HS-5 (cell line): Measurements from ENCODE around the gene SPNS1.
"Not testable (repeated sequence)": the region's sequence is repeated elsewhere in the genome, so short reads cannot be mapped to it uniquely, and the experiment has no call there.

Experiments
- DNase-seq: peaks from one replicate; pipeline ENCODE4 v3.0.0-alpha.2; 2012; ENCODE audit warnings: low read depth

Gene SPNS1

DNA sequence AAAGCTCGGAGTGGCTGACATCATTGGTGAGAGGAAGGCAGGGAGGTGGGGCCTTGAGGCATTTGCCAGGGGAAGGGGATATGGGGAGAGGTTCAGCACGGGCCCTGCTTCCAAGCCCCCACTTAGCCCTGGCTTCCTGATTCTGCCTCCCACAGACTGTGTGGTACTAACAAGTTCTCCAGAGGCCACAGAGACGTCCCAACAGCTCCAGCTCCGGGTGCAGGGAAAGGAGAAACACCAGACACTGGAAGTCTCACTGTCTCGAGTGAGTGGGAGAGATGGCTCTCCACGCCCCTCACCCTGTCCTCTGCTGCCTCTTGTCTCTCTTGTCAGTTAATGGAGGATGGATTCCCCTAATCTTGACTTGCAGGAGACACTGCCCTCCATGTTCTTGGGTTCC, 15.7 kb upstream of the SPNS1 start:
- no peak for DNase-seq

DNA sequence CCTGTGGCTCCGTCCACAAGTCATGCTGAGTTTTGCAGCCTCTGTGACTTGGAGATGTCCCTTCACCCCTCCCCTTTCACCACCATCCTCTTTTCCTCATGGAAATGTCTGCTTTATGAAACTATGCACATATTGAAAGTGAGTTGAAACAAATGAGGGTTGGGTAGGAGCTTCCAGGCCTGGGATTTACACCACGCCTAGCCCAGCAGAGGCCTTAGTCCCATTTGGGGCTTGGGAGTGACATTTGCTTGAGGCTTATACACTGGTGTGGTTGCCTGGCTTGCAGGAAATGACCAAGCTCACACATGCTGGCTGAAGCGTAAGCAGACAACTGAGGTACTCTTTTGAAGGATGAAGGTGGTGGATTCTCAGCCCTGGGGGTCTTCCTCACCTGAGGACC, 10.5 kb upstream of the SPNS1 start:
- DNase-seq = no peak

DNA sequence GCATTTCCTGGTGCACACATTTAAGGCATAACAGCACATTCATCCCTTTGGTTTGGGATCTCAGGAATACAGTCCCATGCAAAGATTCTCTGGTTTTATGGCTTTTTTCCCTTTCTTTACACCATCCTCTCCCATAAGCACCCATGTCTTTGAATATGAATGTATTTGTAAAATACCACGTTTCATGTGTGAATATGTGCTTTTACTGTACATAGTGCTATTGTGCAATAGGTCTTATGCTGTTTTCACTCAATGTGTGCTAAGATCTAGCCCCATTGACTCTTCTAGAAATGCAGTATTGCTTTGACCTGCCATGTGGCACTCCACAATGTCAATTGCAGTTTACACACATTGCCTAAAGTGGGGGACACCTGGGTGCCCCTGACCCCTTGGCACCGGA, 10.1 kb upstream of the SPNS1 start:
- DNase-seq = no peak

DNA sequence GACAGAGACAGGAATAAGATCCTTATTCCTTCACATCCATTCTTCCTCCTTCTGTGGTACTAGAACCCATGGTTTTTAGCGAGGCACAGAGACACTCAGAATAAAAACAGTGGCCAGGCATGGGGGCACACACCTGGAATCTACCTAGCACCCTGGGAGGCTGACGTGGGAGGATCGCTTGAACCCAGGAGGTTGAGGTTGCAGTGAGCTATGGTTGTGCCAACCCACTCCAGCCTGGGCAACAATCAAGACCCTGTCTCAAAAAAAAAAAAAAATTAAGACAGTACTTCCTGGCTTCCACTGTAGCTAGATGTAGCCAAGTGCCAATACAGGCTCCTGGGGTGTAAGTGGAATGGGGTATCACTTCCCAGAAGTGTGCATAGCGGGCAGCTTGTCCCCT, 7.4 kb upstream of the SPNS1 start:
- no peak for DNase-seq

DNA sequence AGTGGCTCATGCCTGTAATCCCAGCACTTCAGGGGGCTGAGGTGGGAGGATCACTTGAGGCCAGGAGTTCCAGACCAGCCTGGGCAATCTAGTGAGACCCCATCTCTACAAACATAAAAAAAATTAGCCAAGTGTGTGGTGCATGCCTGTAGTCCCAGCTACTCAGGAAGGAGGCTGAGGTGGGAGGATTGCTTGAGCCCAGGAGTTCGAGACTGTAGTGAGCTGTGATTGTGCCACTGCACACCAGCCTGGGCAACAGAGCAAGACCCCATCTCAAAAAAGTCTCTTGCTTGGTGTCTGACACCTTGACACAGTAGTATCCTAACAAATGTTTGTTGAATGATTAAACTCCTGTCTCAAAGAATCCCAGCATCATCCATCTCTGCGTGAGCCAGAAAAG, 4.9 kb upstream of the SPNS1 start:
- not testable (repeated sequence) for DNase-seq

DNA sequence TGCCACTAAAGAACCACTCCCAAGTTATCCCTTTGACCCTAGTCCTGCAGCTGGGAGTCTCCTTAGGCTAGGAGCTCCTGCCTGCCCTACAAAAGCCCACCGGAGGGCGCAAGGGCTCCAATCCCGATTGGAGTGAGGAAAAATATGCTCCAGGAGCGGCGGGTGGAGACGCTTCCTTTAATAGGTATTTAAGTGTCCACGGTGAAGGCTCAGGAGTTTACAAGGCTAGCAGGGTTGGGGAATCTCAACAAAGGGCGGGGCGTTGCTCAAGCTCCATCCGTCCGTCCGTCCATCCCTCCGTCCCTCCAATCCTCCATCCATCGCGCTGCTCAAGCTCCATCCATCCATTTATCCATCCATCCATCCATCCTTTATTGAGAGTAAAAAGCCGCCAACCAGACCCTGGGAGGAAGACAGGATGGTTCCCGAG, 556 bp upstream of the SPNS1 start:
- DNase-seq = peak; percentile 16

DNA sequence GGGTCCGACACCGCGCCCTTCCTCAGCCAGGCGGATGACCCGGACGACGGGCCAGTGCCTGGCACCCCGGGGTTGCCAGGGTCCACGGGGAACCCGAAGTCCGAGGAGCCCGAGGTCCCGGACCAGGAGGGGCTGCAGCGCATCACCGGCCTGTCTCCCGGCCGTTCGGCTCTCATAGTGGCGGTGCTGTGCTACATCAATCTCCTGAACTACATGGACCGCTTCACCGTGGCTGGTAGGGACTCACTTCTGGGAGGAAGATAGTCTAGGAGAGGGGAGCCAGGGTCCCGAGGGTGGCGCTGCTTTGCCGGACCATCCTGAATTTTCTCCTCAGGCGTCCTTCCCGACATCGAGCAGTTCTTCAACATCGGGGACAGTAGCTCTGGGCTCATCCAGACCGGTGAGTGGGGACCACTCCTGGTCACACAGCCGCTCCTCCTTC, 601 bp downstream of the SPNS1 start:
- DNase-seq = no peak

DNA sequence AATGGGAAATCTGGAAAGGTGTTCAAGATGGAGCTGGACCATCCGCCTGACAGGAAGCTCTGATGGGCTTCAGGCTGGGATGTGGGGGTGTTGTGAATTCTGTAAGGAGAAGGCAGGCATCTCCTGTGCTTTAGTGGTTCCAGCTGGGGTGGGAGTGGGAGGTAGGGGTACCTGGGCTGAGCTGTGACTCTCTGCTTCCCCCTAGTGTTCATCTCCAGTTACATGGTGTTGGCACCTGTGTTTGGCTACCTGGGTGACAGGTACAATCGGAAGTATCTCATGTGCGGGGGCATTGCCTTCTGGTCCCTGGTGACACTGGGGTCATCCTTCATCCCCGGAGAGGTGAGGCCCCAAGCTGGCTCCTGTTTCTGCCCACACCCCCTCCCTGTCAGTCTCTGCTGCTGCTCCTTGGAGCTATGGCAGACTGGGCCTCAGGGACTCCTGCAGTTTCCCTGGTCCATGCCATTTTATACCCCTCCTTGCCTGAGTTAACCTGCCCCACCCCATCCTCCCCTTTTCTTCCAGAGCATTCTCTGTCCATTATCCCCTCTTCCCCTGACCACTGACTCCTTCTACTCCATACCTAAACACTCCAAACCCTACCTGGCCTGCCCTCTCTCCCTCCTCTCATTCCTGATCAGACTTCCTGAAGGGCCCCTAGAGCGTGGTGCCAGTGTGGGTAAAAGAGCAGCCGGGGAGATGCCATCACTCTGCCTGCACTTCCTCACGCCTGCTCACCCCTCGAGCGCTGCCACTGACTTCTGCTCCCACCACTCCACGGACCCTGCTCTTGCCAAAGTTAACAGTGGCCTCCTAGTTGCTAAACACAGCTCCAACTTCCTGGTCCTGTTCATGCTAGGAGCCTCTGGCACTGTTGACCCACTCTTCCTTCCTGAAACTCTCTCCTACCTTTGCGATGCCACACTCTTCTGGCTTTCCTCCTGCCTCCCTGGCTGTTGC, 3.4 kb downstream of the SPNS1 start:
- DNase-seq = no peak

DNA sequence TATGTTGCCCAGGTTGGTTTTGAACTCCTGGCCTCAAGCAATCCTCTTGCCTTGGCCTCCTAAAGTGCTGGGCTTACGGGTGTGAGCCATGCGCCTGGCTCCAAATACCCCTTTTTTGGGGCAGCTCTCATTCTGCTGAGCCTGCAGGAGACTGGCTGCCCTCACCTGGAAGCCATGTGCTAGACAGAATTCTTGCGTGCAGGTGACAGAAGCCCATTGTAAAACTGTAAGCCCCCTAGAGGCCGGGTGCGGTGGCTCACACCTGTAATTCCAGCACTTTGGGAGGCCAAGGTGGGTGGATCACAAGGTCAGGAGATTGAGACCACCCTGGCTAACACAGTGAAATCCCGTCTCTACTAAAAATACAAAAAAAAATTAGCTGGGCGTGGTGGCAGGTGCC, 5.8 kb downstream of the SPNS1 start:
- DNase-seq = not testable (repeated sequence)

DNA sequence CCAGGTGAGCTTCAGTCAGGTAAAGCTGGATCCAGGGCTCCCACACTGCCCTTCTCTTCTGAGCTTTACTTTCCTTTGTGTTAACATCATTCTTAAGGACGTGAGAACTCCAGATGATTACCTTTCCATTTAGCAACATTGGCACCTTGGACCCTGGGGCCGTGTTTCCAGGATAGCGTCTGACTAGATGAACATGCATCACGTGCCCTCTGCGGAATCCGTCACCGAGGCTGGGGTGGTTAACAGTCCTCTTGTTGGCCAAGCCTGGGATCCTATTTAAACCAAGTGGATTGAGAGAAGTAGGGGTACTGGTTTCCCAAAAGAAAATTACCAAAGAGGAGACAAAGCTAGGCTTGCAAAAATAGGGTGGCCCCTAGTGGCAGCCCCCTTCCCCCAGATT, 6.4 kb downstream of the SPNS1 start:
- DNase-seq = no peak

DNA sequence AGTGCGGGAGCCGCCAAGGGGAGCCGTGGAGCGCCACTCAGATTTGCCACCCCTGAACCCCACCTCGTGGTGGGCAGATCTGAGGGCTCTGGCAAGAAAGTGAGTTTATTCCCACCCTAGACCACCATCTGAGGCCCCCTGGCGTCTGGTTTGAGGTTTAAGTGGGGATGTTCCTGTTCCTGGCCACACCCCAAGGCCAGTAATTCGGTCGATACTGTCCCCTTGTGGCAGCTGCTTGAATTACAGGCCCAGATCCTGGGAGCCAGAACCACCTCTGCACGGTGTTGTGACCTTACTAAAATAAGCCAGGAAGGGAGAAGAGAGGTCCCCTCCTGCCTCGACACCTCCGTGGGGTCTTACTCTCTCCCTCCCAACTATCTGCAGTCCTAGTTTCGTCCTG, 6.9 kb downstream of the SPNS1 start:
- no peak for DNase-seq

DNA sequence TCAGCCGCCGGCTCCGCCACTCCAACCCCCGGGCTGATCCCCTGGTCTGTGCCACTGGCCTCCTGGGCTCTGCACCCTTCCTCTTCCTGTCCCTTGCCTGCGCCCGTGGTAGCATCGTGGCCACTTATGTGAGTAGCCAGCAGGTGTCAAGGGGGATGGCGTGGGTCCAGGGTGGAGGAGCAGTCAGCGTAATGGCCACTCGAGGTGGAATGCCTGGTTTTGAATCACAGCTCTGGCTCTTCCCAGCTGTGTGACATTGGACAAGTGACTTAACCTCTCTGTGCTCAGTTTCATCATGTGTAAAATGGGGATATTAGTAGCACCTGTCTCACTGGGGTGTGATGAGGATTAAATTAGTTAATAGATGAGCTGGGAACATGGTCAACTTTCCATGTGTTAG, 7.8 kb downstream of the SPNS1 start:
- no peak for DNase-seq

DNA sequence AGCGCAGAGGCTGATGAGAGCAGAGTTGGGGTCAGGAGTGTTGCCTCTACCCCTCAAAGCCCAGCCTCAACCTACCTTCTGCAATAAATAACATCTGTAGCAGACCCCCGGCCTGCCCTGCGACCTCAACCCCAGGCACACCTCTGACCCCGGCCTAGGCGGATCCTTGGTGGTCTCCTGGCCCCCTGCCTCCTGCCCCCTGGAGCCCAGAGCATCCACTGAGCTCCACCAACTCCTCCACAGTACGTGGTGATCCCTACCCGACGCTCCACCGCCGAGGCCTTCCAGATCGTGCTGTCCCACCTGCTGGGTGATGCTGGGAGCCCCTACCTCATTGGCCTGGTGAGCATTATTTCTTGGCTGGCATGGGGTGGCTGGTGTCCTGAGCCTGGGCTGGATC, 8.4 kb downstream of the SPNS1 start:
- DNase-seq = no peak

DNA sequence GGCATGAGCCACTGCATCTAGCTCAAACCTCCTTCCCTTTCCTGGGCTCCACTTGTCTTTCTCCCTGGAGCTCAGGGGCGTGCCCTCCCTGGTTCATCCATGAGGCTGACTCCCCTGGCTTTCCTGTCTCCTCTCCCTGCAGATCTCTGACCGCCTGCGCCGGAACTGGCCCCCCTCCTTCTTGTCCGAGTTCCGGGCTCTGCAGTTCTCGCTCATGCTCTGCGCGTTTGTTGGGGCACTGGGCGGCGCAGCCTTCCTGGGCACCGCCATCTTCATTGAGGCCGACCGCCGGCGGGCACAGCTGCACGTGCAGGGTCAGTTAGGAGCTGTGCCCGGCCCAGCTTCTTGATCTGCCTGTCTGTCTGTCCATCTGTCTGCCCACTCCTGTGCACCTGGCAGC, 9.1 kb downstream of the SPNS1 start:
- no peak for DNase-seq

DNA sequence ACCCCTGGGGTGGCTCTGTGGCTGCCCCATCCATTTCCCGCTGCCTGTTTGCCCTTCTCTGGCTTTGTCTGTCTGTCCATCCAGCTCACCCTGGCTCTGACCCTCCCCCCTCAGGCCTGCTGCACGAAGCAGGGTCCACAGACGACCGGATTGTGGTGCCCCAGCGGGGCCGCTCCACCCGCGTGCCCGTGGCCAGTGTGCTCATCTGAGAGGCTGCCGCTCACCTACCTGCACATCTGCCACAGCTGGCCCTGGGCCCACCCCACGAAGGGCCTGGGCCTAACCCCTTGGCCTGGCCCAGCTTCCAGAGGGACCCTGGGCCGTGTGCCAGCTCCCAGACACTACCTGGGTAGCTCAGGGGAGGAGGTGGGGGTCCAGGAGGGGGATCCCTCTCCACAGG, 9.5 kb downstream of the SPNS1 start:
- no peak for DNase-seq

DNA sequence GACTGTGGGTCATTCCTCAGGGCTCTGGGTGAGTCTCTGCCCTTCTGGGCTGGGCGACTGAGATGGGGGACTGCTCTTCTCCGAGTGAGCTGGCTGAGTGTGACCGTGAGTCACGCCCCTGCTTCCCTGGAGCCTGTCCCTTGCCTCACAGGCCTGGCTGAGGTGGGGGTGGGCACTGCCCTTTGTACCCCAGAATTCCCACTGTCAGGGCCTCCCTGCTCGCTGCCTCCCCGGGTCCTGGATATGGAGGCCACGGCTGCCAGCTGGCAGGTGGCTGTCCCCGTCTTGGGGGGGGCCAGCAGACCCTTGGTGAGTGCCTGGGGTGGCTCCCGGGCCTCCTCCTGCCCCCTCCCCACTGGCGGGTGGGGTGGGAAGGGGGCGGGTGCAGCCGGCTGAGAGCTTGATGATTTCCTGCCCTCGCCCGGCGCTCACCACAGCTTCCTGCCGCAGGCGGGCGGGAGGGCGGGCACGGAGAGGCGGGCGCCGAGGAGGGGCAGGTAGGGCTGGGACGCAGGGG, 10.1 kb downstream of the SPNS1 start, which contains the start of gene LAT:
Gene LAT (plus strand): TSS at position 434 of the 517 bp plus-strand sequence. CDS start 366 bp downstream, outside the sequence.
- DNase-seq = no peak

DNA sequence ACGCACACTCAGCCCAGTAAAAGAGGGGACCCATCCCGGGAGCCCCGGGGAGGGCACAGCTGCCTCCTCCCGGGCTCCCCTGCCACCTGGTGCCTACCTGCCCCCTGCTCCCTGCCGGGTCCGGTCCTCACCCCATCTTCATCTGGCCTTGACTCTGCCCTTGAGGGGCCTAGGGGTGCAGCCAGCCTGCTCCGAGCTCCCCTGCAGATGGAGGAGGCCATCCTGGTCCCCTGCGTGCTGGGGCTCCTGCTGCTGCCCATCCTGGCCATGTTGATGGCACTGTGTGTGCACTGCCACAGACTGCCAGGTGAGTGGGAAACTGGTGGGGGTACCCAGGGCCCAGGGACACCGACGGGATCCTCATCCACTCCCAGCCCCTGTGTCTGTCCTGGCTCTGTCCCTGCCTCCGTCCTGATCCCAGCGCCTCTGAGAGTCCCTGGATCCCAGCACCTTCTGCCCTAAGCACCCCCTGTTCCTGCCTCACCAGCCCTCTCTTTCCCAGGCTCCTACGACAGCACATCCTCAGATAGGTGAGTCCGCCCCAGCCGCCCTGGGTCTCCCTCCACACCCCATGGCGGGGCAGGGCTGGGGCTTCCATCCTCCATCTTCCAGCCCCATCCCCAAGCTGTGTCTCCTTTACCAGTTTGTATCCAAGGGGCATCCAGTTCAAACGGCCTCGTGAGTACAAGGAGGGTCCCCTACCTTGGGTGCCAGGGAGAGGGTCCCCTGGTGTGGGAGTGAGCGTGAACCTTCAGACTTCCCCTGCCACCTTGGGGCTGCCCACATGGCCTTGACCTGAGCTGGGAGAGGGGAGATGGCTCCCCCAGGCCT, 10.8 kb downstream of the SPNS1 start:
- DNase-seq = no peak

DNA sequence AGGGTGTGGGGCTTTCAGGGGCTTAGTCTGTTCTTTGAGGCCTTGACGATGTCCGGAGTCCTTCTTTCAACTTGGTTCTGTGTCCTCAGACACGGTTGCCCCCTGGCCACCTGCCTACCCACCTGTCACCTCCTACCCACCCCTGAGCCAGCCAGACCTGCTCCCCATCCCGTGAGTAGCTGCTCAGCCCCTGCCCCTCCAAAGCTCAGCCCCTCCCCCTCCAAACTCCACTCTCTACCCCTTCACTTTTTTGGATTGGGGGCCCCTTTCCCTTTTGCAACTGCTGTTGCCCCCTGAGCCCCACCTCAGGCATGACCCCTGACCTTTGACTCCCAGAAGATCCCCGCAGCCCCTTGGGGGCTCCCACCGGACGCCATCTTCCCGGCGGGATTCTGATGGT, 11.5 kb downstream of the SPNS1 start:
- DNase-seq = no peak

DNA sequence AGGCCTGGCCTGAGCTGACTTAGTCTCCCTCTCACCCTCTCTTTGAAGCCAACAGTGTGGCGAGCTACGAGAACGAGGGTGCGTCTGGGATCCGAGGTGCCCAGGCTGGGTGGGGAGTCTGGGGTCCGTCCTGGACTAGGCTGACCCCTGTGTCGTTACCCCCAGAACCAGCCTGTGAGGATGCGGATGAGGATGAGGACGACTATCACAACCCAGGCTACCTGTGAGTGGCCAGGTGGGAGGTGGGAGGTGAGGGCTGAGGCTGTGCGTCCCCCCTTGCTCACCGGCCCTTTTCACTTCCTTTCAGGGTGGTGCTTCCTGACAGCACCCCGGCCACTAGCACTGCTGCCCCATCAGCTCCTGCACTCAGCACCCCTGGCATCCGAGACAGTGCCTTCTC, 11.9 kb downstream of the SPNS1 start:
- DNase-seq = no peak

DNA sequence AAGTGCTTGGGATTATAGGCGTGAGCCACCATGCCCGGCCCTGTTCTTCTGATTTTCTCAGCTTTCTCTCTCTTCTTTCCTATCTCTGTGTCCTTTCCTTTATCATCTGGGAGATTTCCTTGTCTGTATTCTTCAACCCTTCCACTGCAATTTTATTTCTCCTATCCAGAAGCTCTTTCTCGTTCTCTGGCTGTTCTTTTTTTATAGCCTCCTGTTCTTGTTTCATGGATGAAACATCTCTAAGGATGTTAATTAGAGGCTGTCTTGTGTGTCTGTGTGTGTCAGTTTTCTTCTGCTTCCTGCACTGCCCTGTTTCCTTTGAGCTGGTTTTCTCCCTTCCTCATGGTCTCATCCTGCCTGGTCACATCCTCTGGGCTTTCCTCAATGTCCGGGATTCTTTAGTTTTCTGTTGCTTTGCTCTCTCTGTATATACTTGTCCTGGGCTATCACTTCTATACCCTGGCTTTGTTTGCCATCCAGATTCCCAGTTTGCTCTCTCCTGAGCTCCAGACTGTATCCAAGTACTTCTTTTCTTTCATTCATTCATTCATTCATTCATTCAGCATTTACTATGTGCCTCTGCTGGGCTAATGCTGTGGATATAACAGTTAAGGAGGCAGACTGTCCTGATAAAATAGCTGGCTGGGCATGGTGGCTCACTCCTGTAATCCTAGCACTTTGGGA, 12.7 kb downstream of the SPNS1 start:
- no peak for DNase-seq

DNA sequence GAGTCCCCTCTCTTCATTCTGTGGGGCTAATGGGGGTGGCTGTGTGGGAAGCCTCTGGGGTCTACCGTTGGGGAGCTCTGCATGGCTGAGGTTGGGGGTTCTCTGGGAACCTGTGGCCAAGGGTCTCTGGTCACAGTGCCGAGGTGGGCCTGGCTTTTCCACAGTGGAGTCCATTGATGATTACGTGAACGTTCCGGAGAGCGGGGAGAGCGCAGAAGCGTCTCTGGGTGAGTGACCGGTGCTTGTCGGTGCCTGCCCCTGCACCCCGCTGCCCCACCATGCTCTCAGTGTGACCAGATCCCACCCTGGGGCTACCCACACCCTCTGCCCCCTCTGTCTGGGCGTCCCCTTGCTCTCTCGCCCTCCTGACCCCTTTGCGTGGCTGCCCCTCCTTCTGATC, 14.8 kb downstream of the SPNS1 start:
- no peak for DNase-seq

DNA sequence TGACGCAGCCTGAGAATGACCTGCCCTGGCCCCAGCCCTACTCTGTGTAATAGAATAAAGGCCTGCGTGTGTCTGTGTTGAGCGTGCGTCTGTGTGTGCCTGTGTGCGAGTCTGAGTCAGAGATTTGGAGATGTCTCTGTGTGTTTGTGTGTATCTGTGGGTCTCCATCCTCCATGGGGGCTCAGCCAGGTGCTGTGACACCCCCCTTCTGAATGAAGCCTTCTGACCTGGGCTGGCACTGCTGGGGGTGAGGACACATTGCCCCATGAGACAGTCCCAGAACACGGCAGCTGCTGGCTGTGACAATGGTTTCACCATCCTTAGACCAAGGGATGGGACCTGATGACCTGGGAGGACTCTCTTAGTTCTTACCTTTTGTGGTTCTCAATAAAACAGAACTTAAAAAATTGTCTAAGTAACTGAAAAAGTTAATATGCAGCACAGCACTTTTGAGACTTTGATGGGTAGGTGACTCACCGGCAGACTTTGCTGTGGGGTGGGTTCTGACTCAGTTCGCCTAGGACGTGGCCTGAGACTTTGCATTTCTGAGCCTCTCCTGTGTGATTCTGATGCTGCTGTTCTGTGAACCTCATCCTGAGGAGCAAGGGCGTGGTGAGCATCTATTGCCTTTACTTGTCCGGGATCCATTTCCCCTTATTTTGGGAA, 15.9 kb downstream of the SPNS1 start:
- DNase-seq = no peak
